Measurements from ENCODE around the gene CDH13.

CDH13 gene

GRCh38 chr16:83356266-83356665 lies 729.5 kb downstream of the CDH13 start:
- peak; percentile 51 for DNase-seq (ENCODE audit: low spot score)

GRCh38 chr16:83356986-83357385 lies 730.2 kb downstream of the CDH13 start:
- DNase-seq (ENCODE audit: low spot score) = no peak

- DNase-seq (ENCODE audit: low spot score) = no peak
Measured at GRCh38 chr16:83363521-83363920, 736.8 kb downstream of the CDH13 start.

GRCh38 chr16:83365166-83365565 lies 738.4 kb downstream of the CDH13 start:
- no peak for DNase-seq (ENCODE audit: low spot score)

GRCh38 chr16:83366228-83366627 lies 739.5 kb downstream of the CDH13 start:
- DNase-seq (ENCODE audit: low spot score) = no peak

- DNase-seq (ENCODE audit: low spot score) = no peak
Measured at GRCh38 chr16:83374979-83375378, 748.2 kb downstream of the CDH13 start.

GRCh38 chr16:83389751-83390150 lies 763.0 kb downstream of the CDH13 start:
- DNase-seq (ENCODE audit: low spot score) = no peak

- DNase-seq (ENCODE audit: low spot score) = no peak
Measured at GRCh38 chr16:83390759-83391158, 764.0 kb downstream of the CDH13 start.

- DNase-seq (ENCODE audit: low spot score) = no peak
Measured at GRCh38 chr16:83392743-83393142, 766.0 kb downstream of the CDH13 start.

- no peak for DNase-seq (ENCODE audit: low spot score)
Measured at GRCh38 chr16:83393196-83393981, 766.6 kb downstream of the CDH13 start.

GRCh38 chr16:83397601-83398291 lies 771.0 kb downstream of the CDH13 start:
- DNase-seq (ENCODE audit: low spot score) = no peak

- peak; percentile 7 for DNase-seq (ENCODE audit: low spot score)
Measured at GRCh38 chr16:83400234-83400633, 773.5 kb downstream of the CDH13 start.

- DNase-seq (ENCODE audit: low spot score) = no peak
Measured at GRCh38 chr16:83402160-83402814, 775.5 kb downstream of the CDH13 start.

GRCh38 chr16:83402967-83403366 lies 776.2 kb downstream of the CDH13 start:
- DNase-seq (ENCODE audit: low spot score) = no peak

- no peak for DNase-seq (ENCODE audit: low spot score)
Measured at GRCh38 chr16:83403761-83404160, 777.0 kb downstream of the CDH13 start.

- no peak for DNase-seq (ENCODE audit: low spot score)
Measured at GRCh38 chr16:83404261-83404660, 777.5 kb downstream of the CDH13 start.

- no peak for DNase-seq (ENCODE audit: low spot score)
Measured at GRCh38 chr16:83407928-83408327, 781.2 kb downstream of the CDH13 start.

- no peak for DNase-seq (ENCODE audit: low spot score)
Measured at GRCh38 chr16:83409347-83409746, 782.6 kb downstream of the CDH13 start.

GRCh38 chr16:83418565-83418964 lies 791.8 kb downstream of the CDH13 start:
- no peak for DNase-seq (ENCODE audit: low spot score)

GRCh38 chr16:83420206-83420760 lies 793.5 kb downstream of the CDH13 start:
- DNase-seq (ENCODE audit: low spot score) = peak; percentile 6

- no peak for DNase-seq (ENCODE audit: low spot score)
Measured at GRCh38 chr16:83433201-83433600, 806.4 kb downstream of the CDH13 start.

- no peak for DNase-seq (ENCODE audit: low spot score)
Measured at GRCh38 chr16:83437036-83437435, 810.3 kb downstream of the CDH13 start.

GRCh38 chr16:83438326-83438725 lies 811.6 kb downstream of the CDH13 start:
- DNase-seq (ENCODE audit: low spot score) = no peak

Data from HuH-7 (cell line).